Cardiac septum (tissue), 1 donor: ENCODE measurements around the gene SMIM10L2A. TPM values are rescaled to one million over a fixed set of nuclear protein-coding genes. Genes with fewer than 3 reads are reported as not detected.
"Not testable (repeated sequence)": the region's sequence is repeated elsewhere in the genome, so short reads cannot be mapped to it uniquely, and the experiment has no call there.

Experiments
- DNase-seq: peaks from one replicate; pipeline ENCODE4 v3.0.0-alpha.2; 2020; ENCODE audit warnings: low spot score
- intact Hi-C: fragments of 100-400 bp; cut with DNase I; formaldehyde crosslinking; loops from one replicate; pipeline ENCODE4 v1.14.0; 2022
- total RNA-seq: library from RNA; stranded (reverse); fragmentation: NEBNext Ultra II Directional; extraction: Animal tissue kit (Norgen Biotek cat#: 25700); gene quantifications from one replicate; pipeline ENCODE4 v1.2.1, GENCODE V29; 2021
- donor health status: DM: no; HTN: no; CAD: no.

The SMIM10L2A gene
- total RNA-seq, 1 donor from 2014 or later, result 0.97 TPM

GRCh38 chrX:135437867-135438733, 16.4 kb downstream of the SMIM10L2A start:
- no peak for DNase-seq
- intact Hi-C loops, result no loop called here

GRCh38 chrX:135438734-135439043, 16.9 kb downstream of the SMIM10L2A start:
- intact Hi-C loops, result no loop called here
- DNase-seq, result no peak

GRCh38 chrX:135449637-135450550, 28.1 kb downstream of the SMIM10L2A start:
- DNase-seq, result no peak
- intact Hi-C loops, result no loop called here

DNA sequence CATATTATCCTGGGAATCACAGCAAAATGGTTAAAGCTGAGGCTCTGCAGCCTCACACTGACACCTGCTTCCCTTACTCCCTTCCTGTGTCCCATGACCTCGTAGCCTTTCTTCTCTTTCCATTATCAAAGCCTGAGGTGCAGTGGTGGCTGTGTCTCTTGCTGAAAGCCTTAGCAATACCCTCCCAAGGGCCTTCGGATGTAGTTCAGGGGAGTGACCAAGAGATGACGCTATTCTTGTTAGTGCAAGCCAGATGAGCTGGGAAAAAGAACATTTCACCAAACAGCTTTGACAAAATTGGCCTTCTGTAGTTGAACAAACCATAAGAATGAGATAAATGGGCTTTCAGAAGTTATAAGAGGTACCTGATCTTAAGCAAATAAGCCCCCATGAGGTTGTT, 31.6 kb downstream of the SMIM10L2A start:
- intact Hi-C loops, result no loop called here
- DNase-seq, result no peak

DNA sequence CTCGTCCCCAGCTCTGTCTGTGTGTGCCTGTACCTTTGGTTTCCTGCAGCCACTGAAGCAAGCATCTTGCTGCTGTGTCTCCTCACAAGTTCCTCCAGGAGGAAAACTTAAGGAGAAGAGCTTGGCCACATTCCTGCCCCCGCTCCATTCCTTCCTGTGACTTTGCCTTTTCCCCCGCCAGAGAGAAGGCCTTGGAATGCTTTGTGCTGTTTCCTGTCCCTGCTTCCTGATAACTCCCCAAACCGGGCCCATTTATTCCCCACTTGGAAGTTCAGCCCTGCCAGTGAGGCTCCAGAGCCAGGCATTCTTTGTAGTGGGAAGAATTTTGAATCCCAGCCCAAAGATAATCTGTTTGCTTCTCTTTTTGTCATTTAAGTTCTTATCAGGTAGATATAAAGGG, 33.1 kb downstream of the SMIM10L2A start:
- intact Hi-C loops, result no loop called here
- DNase-seq, result no peak

DNA sequence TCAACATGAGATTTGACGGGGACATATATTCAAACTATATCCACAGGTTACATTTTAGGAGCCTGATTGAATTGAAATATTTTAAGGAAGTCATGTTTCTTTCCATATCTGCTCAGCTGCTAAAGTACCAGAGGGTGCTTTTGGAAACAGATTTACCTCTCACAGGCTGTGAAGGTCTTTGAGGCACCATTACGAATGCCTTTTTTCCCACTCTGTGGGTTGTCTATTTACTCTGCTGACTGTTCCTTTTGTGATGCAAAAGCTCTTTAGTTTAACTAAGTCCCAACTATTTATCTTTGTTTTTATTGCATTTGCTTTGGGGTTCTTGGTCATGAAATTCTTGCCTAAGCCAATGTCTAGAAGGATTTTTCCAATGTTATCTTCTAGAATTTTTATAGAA, 40.0 kb downstream of the SMIM10L2A start:
- intact Hi-C loops, DNase-seq: not testable (repeated sequence)

DNA sequence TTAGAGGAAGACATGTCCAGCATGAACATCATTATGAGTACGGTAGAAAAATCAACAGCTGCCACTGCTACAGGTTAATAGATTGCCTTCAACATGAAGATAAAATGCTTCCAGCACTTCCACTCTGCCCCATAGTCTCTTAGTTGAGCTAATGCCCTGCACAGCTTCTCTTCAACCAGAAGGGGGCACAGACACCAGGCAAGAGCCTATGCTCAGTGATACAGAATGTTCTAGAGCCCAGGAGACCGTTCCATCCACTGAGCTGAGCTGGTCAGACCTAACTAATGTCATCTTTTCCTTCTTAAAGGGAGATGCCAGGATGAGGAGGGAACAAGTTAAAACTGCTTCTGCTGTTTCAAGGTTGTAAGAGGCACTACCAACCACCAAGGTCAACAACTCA, 42.2 kb downstream of the SMIM10L2A start:
- intact Hi-C loops, result no loop called here
- no peak for DNase-seq

GRCh38 chrX:135476378-135476777, 54.6 kb downstream of the SMIM10L2A start:
- no peak for DNase-seq
- intact Hi-C loops, result no loop called here

DNA sequence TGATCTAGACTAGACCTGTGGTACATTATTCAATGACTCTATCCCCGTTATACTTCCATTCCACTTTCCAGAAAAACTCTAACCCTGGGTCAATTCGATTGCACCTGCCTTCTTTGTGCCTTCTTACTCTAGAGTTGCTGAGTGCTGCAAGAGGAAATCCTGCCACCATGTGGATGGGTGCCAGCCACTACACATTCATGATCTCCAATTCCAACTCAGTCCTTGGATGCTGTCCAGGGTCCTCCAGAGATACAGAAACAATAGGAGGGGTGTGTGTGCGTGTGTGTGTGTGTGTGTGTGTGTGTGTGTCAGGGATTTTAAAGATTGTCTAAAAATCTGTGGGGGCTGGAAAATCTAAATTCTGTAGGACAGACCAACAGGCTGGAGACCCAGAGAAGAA, 55.8 kb downstream of the SMIM10L2A start:
- no peak for DNase-seq
- intact Hi-C loops, result no loop called here

Other genes starting within 250 kb of the SMIM10L2A start
- not detected for gene ETDA, start 169.9 kb upstream of the SMIM10L2A start, total RNA-seq
- gene ETDC, start 112.5 kb upstream of the SMIM10L2A start, total RNA-seq, result not detected
- gene ZNF75D, start 77.8 kb upstream of the SMIM10L2A start, total RNA-seq, result 2.8 TPM
- gene ZNF449, start 77.1 kb upstream of the SMIM10L2A start, total RNA-seq, result 6.4 TPM
- gene INTS6L, start 98.7 kb downstream of the SMIM10L2A start, total RNA-seq, result 3.7 TPM